Limb (tissue), 2 donors: Measurements from ENCODE around the gene NLRP4.
"Not testable (repeated sequence)": the region's sequence is repeated elsewhere in the genome, so short reads cannot be mapped to it uniquely, and the experiment has no call there.

Experiments used
- DNase-seq, 2 donors: peaks; one replicate each; pipeline ENCODE4 v3.0.0-alpha.2; 2016; ENCODE audit errors: extremely low spot score in 2 of 2

The NLRP4 gene

GRCh38 chr19:55898911-55899310 is 62.6 kb downstream of the NLRP4 start:
- no peak for DNase-seq

- DNase-seq: no peak
These were observed 65.2 kb downstream of the NLRP4 start for GRCh38 chr19:55901369-55902079.

GRCh38 chr19:55902080-55902751 is 65.9 kb downstream of the NLRP4 start:
- no peak for DNase-seq

- no peak for DNase-seq
These were observed 70.9 kb downstream of the NLRP4 start for GRCh38 chr19:55907286-55907685.

- DNase-seq: no peak
These were observed 71.4 kb downstream of the NLRP4 start for GRCh38 chr19:55907746-55908145.

DNA sequence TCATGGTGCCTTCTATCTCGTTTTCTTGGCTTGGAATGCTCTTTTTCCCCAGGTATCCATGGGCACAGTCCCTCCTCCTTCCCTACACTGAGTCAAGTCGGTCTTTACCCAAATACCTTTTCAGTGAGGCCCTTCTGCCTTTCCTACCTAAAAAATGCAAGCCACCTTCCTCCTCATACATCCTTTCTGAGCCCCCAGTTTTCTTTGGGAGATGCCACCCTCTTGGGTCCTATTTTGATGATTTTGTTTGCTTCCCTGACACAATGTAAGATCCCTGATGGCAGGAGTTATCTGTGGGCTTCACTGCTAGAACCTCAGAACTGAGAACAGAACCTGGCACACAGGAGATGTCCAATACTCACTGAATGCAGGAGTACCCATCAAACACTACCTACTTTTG is 73.5 kb downstream of the NLRP4 start:
- DNase-seq: no peak

- DNase-seq: no peak
These were observed 76.6 kb downstream of the NLRP4 start for GRCh38 chr19:55912916-55913315.

- no peak for DNase-seq
These were observed 77.4 kb downstream of the NLRP4 start for GRCh38 chr19:55913643-55914268.

- no peak for DNase-seq
These were observed 87.2 kb downstream of the NLRP4 start for GRCh38 chr19:55923556-55923955.

DNA sequence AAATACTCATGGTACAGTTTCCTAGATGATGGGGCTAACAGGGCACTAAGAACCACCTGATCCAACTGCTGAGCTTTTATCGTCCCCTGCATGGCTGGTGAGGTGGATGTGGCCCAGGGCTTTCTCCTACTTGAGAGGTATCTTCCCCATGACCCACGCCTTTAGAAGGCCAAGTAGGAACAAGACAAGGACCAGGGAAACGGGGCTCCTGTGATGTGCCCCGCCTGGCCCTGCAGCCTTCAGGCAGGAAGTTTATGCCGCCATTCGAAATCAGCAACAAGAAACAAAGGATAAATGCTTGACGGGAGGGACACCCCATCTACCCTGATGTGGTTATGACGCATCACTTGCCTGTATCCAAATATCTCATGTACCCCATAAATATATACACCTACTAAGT is 91.7 kb downstream of the NLRP4 start:
- no peak for DNase-seq

- DNase-seq: not testable (repeated sequence)
These were observed 92.9 kb downstream of the NLRP4 start for GRCh38 chr19:55929258-55929657.

DNA sequence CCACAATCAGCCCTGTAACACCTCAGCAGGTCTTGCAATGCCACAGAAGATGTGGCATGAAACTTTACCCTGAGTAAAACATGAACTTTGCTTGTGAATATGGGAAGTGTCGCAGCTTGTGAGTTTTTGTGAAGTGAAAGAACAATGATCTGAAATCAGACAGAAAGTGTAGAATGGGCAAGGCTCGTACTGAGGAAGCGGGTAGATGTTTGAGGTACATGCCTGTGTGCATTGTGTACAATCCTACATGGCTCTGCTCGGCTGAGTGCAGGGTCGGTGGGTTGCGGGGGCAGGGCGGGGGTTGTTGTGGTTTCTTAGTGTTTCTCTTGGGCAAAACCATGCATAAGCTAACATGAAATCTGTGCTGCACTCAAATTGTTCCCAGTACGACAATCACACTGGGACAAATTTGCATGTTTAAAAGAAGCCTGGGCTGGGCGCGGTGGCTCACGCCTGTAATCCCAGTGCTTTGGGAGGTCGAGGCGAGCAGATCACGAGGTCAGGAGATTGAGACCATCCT is 94.7 kb downstream of the NLRP4 start:
- no peak for DNase-seq
